ENCODE data around the gene VSIR.

The VSIR gene

GRCh38 chr10:71806704-71807556 lies 33.6 kb upstream of the VSIR start:
- no peak for DNase-seq

DNA sequence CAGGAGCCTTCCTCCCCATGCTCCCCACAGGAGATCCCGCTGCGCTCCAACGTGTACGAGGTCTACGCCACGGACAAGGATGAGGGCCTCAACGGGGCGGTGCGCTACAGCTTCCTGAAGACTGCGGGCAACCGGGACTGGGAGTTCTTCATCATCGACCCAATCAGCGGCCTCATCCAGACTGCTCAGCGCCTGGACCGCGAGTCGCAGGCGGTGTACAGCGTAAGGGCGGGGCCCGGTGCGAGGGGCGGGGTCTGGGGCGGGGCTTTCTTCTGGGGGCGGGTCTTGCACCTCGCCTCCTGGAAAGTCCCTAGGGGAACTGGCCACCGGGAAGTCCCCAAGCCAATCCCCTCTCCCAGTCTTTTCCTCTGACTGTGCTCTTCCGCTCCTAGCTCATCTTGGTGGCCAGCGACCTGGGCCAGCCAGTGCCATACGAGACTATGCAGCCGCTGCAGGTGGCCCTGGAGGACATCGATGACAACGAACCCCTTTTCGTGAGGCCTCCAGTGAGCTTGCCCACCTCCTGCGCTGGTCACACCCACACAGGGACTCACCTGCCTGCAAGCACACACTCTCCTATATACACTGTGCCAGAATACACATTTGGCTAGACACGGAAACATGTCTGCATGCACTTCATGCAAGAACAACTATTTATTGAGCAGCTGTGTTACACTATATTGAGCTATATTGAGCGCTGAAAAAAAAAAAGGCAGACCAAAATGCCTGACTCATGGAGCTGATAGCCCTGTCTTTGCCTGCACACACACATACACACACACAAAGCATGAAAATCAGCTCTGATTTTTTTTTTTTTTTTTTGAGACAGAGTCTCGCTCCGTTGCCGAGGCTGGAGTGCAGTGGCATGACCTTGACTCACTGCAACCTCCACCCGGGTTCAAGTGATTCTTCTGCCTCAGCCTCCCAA lies 32.7 kb upstream of the VSIR start:
- no peak for DNase-seq

- DNase-seq: no peak
Measured at GRCh38 chr10:71804077-71804476, 30.8 kb upstream of the VSIR start.

DNA sequence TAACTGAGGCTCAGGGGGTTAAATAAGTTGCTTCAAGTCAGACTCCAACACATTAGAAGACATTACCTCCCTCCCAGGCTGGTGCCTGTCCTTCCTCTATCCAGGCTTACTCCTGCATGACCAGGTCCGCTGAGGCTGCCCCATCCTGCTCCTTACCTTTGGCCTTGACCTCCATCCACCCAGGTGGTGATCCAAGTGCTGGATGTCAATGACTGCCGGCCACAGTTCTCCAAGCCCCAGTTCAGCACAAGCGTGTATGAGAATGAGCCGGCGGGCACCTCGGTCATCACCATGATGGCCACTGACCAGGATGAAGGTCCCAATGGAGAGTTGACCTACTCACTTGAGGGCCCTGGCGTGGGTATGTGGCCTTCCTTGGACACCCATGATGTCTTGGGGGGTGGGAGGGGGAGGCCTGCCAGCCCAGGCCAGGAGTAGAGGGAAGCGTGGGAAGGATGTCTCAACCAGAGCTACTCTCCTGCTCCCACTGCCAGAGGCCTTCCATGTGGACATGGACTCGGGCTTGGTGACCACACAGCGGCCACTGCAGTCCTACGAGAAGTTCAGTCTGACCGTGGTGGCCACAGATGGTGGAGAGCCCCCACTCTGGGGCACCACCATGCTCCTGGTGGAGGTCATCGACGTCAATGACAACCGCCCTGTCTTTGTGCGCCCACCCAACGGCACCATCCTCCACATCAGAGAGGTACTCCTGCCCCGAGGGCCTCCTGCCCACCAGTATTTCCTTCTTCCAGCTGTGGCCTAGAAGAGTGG lies 29.6 kb upstream of the VSIR start:
- DNase-seq: no peak

- no peak for DNase-seq
Measured at GRCh38 chr10:71802235-71802634, 28.9 kb upstream of the VSIR start.

DNA sequence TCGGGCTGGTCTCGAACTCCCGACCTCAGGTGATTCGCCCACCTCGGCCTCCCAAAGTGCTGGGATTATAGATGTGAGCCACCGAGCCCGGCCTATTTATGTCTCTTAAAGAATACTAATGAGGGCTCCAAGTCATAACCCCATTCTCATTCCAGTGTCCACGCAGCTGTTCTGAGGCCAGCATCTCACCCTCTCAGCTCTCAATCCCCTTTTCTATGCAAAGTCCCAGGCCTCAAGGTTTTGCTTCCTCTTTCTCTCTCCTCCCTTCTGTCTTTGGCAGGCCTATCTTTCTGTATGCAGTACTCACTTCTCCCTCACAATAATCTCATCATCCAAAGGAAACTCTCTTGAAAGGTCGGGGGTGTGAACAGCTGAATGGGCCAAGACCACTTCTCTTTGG lies 28.0 kb upstream of the VSIR start:
- no peak for DNase-seq

DNA sequence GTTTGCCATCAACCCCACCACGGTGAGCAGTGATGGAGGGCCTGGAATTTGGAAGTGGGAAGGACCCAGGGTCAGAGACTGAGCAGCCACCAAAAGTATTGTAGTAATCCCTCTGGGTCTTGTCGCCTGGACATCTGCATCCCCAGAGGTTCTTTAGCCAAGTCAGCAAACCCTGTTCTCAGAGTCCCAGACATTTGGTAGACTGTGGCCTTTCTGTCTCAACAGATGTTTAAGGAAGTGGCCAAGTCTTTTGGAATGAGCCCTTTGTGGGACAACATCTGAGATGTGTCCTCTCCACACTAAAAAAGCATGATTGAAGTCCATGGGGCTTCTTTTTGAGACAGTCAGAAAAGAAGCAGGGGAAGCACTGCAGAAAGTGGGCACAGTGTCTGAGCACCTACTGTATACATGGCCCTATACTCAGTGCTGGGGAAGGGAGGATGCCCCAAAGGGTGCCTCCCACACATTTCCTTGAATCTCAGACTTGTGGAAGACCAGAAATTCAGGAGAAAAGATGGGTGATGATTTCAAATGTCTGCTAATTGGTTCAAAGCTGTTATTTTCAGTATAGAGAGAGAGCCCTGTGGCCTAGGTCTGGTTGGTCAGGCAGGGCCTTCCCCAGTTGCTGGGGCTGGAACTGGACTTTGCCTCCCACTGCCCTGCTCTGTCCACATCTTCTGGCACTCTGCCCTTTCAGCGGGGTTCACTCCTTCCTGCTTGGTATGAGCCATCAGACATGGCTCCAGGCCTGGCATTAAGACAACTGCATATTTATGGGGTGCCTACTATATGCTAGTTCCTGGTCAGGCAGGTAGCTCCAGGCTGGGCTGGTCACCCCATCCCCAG lies 26.5 kb upstream of the VSIR start:
- no peak for DNase-seq

DNA sequence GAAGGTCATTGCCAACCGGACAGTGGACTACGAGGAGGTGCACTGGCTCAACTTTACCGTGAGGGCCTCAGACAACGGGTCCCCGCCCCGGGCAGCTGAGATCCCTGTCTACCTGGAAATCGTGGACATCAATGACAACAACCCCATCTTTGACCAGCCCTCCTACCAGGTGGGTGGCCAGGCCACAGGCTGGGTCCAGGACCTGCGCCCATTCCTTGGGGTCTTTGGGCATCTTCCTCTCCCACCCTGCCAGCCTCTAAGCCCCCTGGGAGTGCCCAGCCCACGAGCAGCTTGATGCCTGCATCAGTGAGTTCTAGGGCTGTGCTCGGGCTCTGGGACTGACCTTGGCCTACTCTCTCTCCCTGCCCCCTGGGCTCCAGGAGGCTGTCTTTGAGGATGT lies 25.8 kb upstream of the VSIR start:
- no peak for DNase-seq

- no peak for DNase-seq
Measured at GRCh38 chr10:71798308-71798624, 24.9 kb upstream of the VSIR start.

- DNase-seq: no peak
Measured at GRCh38 chr10:71797533-71798307, 24.4 kb upstream of the VSIR start.

GRCh38 chr10:71796749-71797405 lies 23.6 kb upstream of the VSIR start:
- no peak for DNase-seq

GRCh38 chr10:71795248-71795647 lies 21.9 kb upstream of the VSIR start:
- no peak for DNase-seq

GRCh38 chr10:71790749-71791440 lies 17.6 kb upstream of the VSIR start:
- DNase-seq: no peak

GRCh38 chr10:71789871-71790270 lies 16.6 kb upstream of the VSIR start:
- no peak for DNase-seq

- DNase-seq: no peak
Measured at GRCh38 chr10:71788954-71789353, 15.6 kb upstream of the VSIR start.

- DNase-seq: no peak
Measured at GRCh38 chr10:71784679-71785272, 11.5 kb upstream of the VSIR start.

DNA sequence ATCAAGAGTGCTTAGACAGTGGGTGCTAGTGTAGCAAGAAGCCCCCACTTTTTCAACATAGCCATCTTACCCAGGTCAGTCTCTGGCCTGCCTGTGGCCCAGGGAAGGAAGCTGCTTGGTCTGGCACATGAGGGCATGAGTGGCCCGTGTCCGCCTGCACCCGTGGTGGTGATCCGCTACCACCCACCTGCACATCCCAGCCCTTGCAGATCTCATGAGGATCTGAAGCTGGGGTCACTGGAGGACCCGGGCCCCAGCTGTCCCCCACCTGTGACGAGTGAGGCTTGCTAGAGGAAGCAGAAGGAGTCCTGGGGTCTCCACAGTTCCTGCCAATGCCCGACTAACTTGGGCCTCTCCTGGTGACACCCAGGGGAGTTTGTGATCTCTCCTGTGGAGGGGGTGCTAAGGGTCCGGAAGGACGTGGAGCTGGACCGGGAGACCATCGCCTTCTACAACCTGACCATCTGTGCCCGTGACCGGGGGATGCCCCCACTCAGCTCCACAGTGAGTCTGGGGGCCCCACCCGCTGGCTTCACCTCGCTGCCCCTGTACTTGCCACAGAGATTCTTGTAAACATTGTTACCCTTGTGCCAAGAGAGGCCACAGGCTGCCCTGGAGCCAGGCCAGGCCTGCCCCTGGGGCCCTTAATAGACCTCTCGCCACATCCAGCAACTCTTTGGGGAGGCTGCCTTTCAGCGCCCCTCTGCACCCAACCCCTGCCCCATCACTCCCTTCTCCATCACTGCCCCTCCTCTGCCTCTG lies 10.8 kb upstream of the VSIR start:
- DNase-seq: no peak

DNA sequence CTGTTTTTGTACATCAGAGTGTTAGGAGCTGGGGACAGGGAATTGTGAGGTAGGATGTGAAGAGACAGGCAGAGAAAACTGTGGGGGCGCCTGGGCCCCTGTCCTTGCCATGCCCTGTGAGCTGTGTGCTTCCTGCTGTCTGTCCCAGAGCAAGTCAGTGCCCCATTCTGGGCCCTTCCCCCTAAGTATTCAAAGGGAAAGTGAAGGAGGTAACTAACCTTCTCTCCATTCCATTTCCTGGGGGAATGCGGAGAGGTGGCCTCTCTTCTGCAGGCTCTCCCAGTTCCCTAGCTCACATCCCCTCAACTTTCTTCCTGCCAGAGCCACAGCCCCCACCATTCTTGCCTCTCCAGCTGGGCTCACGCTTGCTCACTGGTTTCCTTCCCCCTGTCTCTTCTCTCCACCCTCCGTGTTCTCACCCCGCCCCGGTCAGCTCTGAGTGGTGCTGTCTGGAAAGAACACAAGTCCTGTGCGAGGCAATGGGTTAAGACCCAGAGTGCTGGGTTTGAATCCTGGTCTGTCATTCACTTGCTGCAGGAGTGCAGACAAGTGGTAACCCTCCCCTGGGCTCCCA lies 9.7 kb upstream of the VSIR start:
- no peak for DNase-seq
